ENCODE results near the gene FBLN2. TPM values are rescaled to one million over a fixed set of nuclear protein-coding genes. Genes with fewer than 3 reads are reported as not detected.

Gene FBLN2
- total and polyA plus RNA-seq, 8 donors, result 27.5 to 96.6 (median 40.6) TPM

GRCh38 chr3:13501521-13501920 lies 47.4 kb upstream of the FBLN2 start:
- H3K4me3 ChIP-seq, result no peak overlapping the region
- no peaks in the 10 kb centered on the region for H3K27me3 ChIP-seq
- intact Hi-C loops (cut with DNase I), result loop anchor here in 1 of 2 donors (10.0 kb wide), 1 partner anchor 153 kb away; no protein-coding TSS in a partner anchor
- peaks cover 0 to 16% of the 10 kb centered on the region in 2 donors for H3K36me3 ChIP-seq
- ATAC-seq (no peak), DNase-seq (no peak)
- peaks cover 0 to 6% of the 10 kb centered on the region in 2 donors for H3K4me1 ChIP-seq
- no peak overlapping the region for H3K27ac ChIP-seq
- no peak for TF ChIP-seq CTCF (IDR thresholded peaks at IDR 0.05)
- H3K9me3 ChIP-seq, result no peaks in the 10 kb centered on the region

GRCh38 chr3:13501958-13502790 lies 46.8 kb upstream of the FBLN2 start:
- no peak overlapping the region for H3K27ac ChIP-seq
- peaks cover 0 to 16% of the 10 kb centered on the region in 2 donors for H3K36me3 ChIP-seq
- intact Hi-C loops (cut with DNase I), result loop anchor here in 1 of 2 donors (10.0 kb wide), 1 partner anchor 153 kb away; no protein-coding TSS in a partner anchor
- no peaks in the 10 kb centered on the region for H3K9me3 ChIP-seq
- no peak for ATAC-seq
- H3K4me1 ChIP-seq, result no peaks in the 10 kb centered on the region
- H3K4me3 ChIP-seq, result no peak overlapping the region
- DNase-seq, result no peak
- no peaks in the 10 kb centered on the region for H3K27me3 ChIP-seq
- TF ChIP-seq CTCF (IDR thresholded peaks at IDR 0.05), result no peak

- Histone ChIP-seq H3K9me3 (no peaks in the 10 kb centered on the region), H3K4me3 (no peak overlapping the region), H3K36me3 (peaks cover 0 to 16% of the 10 kb centered on the region in 2 donors), H3K27me3 (no peaks in the 10 kb centered on the region), H3K4me1 (no peaks in the 10 kb centered on the region), H3K27ac (no peak overlapping the region)
- TF ChIP-seq CTCF (IDR thresholded peaks at IDR 0.05), result no peak
- intact Hi-C loops (cut with DNase I), result loop anchor here in 1 of 2 donors (10.0 kb wide), 1 partner anchor 152 kb away; no protein-coding TSS in a partner anchor
- DNase-seq, result no peak
- no peak for ATAC-seq
Observed at GRCh38 chr3:13502791-13503060, 46.2 kb upstream of the FBLN2 start.

- Histone ChIP-seq H3K9me3 (no peaks in the 10 kb centered on the region), H3K4me1 (no peaks in the 10 kb centered on the region), H3K4me3 (no peak overlapping the region), H3K36me3 (peaks cover 0 to 11% of the 10 kb centered on the region in 2 donors), H3K27ac (no peak overlapping the region), H3K27me3 (no peaks in the 10 kb centered on the region)
- ATAC-seq (no peak), DNase-seq (no peak)
- intact Hi-C loops (cut with DNase I), result loop anchor here in 1 of 2 donors (10.0 kb wide), 1 partner anchor 151 kb away; no protein-coding TSS in a partner anchor
- TF ChIP-seq CTCF (IDR thresholded peaks at IDR 0.05), result no peak
Observed at GRCh38 chr3:13504161-13504831, 44.6 kb upstream of the FBLN2 start.

All from left lung (tissue), 10 donors.